Kidney tubule cell (primary cell): Measurements from ENCODE around the gene PARVB.
A peak's percentile ranks its signal among the peaks of the same experiment; 100 is the strongest.
"Not testable (repeated sequence)": the region's sequence is repeated elsewhere in the genome, so short reads cannot be mapped to it uniquely, and the experiment has no call there.

Source experiments
- DNase-seq: peaks from one replicate; pipeline ENCODE4 v3.0.0-alpha.2; 2018; ENCODE audit warnings: low spot score

Gene PARVB

GRCh38 chr22:44110656-44111055, 86.6 kb downstream of the PARVB start:
- DNase-seq: not testable (repeated sequence)

GRCh38 chr22:44111562-44112155, 87.6 kb downstream of the PARVB start:
- DNase-seq: no peak

GRCh38 chr22:44112191-44112590, 88.1 kb downstream of the PARVB start:
- no peak for DNase-seq

DNA sequence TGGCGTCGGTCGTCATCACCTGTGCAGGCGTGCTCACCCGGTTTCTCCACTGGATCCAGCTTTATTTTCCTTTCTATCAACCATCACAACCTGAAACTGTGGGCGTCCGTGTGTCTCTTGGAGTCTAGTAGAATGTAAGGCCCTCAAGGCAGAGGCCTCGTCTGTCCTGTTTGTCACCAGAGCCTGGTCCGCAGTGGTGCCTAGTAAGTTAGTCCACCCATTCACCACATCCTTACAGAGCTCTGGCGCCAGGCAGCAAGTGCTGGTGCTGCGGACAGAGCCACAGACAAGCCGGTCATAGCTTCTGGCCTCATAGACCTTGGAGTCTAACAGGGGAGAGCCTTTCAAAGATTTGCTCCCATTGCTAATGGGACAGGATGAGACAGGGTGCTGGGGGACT, 92.2 kb downstream of the PARVB start:
- DNase-seq: no peak

DNA sequence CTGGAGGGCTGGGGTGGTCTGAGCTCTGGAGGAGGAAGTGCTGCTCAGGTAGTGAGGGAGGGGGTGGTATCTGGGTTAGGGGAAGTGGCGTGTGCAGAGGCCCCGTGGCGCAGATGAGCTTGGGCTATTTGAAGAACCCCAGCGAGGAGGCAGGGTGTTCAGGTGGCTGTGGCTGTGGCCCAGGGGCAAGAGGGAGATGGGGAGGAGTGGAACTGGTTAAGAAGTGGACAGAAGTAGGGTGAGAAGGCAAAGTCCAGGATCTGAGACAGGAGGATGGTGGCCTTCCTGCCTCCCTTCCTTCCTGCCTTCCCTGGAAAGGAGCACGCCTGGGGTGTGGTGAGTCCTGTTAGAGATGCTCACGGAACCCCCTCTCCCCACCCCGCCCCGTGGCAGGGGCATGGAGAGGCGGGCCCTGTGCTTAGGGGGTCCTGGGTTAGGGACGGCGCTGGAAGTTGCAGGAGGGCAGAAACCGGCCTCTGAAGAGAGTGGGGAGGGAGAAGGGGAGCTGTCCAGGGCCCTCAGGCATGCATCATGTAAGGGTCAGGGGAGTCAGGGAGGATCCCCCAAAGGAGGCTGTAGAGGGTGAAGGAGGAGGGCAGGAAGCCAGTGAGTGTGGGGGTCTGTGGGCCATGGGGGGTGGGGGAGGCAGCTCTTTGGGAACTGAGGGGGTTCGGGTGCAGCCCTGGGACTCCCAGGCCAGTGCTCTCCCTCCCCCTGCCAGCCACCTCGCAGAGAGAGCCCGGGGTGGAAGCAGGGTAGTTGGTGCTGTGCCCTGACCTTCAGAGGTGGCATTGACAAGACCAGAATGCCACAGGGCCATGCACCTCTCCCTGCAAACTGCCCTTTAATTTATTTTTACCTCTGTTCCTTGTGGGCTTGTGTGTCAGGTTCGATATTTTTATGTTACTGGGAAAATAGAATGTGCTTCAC, 92.9 kb downstream of the PARVB start:
- no peak for DNase-seq

DNA sequence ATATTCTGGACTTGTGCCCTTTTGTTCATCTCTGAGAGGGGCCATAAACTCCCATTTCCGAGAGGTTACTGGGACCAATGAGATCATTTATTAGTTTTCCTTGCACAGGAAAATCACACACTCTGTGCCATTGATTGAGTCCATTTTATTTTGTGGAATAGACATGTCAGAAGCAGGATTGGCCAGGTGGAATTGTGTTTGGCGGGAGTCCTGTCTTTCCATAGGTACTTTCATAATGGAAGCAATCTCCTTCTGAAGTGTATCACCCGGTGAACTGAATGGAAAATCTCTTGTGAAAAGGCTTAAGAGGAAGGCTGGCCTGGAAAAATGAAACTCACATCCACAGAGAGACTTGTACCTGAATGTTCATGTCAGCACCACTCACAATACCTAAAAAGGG, 93.6 kb downstream of the PARVB start:
- no peak for DNase-seq

DNA sequence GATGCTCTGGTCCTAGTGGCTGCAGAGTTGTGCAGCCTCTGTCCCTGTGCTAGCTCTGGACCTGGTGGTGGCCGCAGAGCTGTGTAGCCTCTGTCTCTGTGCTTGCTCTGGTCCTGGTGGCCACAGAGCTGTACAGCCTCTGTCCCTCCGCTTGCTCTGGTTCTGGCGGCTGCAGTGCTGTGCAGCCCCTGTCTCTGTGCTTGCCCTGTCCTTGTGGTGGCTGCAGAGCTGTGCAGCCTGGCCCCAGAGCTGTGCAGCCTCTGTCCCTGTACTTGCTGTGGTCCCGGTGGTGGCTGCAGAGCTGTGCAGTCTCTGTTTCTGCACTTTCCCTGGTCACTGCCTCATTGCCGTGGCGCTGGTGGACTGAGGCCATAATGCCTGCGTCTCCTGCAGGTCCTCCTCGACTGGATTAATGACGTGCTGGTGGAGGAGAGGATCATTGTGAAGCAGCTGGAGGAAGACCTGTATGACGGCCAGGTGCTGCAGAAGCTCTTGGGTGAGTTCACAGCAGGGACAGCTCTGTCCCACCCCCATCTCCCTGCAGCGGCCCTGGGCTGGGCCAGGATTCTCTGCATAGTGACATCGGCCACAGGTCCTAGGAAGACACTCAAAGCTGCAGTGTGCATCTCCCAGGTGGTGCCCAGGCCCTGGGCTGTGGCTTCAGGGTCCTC, 94.7 kb downstream of the PARVB start:
- no peak for DNase-seq

GRCh38 chr22:44119669-44120313, 95.7 kb downstream of the PARVB start:
- no peak for DNase-seq

DNA sequence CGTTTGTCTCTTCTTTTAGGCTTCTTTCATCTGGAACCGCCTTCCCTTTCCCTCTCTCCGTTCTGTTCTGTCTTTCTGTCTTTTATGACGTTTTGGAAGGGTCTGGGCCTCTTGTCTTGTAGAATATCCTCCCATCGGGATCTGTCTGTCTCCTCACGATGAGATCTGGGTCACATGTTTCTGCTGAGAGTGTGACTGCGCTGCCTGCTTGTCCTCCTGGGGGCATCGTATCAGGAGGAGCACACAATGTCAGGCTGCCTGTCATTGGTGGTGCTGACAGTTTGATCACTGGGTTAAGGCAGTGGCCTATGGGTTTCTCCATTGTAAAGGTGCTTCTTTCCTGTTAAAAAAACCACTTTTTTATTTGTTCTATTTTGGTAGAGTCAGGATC, 96.2 kb downstream of the PARVB start:
- no peak for DNase-seq

- DNase-seq: no peak
Observed at GRCh38 chr22:44125421-44125820, 101.3 kb downstream of the PARVB start.

DNA sequence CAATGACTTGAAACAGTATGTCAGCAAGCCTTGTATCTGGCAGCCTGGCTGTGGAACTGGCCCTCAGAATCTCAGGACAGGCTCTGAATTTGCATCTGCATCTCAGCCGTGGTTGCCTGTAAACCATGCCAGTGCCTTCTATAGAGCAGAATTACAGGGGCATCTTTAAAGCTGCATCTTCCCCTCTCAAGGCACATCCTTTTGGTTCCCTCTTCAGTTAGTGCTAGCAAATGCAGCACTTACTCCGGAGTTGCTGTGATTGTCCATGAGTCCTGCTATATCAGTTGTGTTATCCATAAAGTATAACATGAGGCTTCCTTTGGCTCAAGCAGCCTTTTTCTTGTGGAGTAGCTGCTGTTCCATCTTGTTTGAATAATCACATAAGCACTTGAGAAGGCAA, 102.7 kb downstream of the PARVB start:
- no peak for DNase-seq

- no peak for DNase-seq
Observed at GRCh38 chr22:44127356-44127755, 103.3 kb downstream of the PARVB start.

DNA sequence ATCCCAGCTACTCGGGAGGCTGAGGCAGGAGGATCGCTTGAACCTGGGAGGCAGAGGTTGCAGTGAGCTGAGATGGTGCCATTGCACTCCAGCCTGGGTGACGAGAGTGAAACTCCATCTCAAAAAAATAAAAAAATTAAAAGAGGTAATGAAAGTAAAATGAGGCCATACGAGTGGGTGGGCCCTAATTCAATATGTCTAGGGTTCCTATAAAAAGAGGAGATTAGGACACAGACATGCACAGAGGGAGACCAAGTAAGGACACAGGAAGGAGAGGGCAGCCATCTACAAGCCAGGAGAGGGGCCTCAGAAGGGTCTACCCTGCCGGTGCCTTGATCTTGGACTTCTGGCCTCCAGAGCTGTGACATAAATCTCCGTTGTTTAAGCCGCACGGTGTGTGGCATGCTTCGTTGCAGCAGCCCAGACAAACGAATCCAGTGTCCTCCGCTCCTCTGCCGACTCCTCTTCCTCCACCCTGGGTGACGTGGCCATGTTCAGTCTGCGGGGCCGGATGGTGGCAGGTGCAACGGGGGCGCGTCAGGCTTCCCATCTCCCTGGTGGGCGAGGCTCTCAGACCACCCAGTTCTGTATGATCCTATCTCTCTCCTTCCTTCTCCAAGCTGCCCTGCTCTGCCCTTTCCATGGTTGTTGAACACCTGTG, 105.0 kb downstream of the PARVB start:
- no peak for DNase-seq

DNA sequence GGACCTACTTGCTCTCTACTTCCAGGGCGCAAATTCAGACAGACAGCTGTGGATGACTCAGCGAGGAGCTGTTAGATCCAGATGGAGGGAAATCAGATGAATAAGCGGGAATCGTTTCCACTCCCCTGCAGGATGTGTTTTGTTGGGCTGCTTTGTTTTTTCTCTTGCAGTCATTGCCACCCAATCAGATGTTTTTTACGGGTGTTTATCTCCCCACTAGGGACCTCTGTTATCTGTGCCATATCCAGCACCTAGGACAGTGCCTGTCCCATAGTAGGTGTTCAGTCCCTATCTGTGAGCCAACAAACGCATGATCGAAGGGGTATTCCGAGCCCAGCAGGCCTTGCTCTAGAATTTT, 105.5 kb downstream of the PARVB start:
- no peak for DNase-seq

GRCh38 chr22:44130076-44130711, 106.1 kb downstream of the PARVB start:
- no peak for DNase-seq

DNA sequence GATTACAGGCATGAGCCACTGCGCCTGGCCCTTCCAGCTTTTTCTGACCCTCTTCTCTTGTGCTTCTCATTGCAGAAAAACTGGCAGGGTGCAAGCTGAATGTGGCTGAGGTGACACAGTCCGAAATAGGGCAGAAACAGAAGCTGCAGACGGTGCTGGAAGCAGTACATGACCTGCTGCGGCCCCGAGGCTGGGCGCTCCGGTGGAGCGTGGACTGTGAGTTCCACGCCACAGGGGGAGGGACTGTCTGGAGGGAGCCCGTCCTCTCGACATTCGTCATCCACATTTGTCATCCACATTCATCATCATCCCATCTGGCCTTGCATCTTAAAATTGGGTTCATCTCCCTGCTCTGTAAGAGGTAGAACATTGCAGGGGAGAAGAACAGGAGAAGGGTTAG, 107.3 kb downstream of the PARVB start:
- DNase-seq: peak; percentile 17

DNA sequence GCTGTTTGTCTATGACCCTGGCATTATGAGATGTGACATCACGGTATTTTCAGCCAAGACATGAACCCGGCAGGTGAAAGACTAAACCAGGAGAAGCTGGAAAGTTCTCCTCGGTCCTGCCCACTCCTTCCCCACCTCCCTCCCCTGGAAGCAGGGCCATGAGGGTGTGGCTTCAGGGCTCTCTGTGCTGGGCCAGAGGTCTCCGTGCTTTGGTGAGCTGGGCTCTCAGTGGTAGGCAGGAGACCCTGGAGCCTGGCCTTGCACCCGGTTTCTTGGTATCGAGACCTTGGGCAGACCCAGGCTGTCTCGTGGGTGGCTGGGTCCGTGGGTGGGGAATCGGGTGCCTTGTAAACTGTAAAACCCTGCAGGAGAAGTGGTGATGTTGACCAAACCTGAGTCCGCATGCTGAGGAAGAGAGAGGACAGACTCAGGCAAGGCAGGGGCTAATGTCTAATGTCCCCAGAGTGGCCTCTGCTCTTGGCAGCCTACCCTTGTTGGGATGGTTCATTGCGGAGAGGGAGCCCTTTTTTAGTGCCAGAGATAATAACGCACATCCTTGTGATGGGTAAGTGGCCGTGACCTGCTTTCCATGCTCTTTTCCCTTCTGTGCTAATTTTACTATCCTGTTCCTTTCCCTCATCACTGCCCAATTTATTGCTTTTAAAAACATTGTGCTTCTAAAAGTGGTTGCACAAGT, 108.0 kb downstream of the PARVB start:
- no peak for DNase-seq

DNA sequence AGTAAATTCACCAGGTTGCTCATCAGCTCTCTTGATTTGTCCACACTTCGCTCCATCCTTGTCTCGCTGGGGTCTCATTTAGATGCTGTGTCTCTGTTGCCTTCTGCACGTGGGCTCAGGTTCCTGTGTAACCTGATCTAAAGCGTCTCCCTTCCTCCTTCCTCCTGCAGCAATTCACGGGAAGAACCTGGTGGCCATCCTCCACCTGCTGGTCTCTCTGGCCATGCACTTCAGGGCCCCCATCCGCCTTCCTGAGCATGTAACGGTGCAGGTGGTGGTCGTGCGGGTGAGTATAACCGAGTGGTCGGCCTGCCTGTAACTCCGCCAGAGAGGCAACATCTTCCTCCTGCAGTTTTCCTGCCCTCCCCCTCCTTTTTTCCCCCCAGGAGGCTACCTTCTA, 108.6 kb downstream of the PARVB start:
- no peak for DNase-seq

DNA sequence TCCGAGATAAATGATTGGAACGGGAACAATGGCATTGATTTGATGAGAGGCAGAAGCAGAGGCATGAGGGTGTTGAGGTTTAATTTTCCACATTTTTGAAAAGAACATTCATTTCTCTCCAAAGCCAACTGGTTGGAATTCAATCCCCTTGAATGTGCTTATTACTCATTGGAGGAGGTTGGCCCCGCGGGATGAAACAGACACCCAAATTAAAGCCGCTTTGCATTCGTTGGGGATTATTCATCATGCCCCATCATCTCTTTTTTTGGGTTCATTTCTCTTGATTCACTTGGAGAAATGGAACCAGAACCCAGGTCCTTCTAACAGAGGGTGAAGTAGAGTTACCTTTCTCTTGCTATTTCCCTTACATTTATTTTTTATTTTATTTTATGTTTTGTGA, 109.1 kb downstream of the PARVB start:
- no peak for DNase-seq

DNA sequence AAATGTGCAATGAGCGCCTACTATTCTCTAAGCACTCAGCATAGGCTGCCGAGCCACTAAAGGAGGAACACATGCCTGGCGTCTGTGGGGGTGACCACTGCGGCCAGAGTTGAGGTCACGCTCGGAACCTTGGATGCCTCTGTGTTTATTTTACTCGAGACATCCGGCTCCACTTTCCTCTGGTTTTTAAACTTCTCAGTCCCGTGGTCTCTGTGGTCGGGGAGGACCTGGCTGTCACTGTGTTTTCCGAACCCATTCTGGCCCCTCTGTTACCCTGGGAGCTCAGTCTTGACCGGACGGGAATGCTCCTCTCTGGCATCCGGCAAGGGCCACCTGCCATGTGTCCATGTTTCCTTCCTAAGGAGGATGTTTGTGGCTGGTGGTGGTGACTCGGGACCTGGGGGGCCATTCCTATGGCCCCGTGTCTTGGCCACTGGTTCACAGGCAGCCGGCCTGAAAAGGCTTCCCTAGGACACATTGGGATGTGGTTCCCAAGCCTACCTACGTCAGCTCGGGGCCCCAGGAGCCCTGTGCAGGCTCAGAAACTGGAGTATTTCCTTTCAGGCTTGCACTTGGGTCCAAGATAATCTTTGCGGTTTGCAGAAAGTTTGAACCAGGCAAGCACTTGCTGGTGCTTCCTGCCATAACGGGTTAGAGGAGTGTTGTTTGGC, 109.9 kb downstream of the PARVB start:
- DNase-seq: no peak
